Neural progenitor cell (in vitro differentiated cells): ENCODE data around the gene CDH12. TPM values are rescaled to one million over a fixed set of nuclear protein-coding genes. Genes with fewer than 3 reads are reported as not detected.

ENCODE experiments used
- DNase-seq: peaks from one replicate; pipeline ENCODE4 v3.0.0-alpha.2; 2016; ENCODE audit warnings: low spot score
- H2AFZ ChIP-seq: fragments of 200-600 bp; sonication (generic); replicated peaks from 2 replicates; pipeline ENCODE4 v1.6.1; 2016; ENCODE audit warnings: antibody characterized with exemption
- H3F3A ChIP-seq: fragments of 200-600 bp; sonication (generic); 2 replicates; pipeline ENCODE4 v1.6.1; 2016; ENCODE audit warnings: antibody characterized with exemption, low read depth
- H3K27ac ChIP-seq: fragments of 200-600 bp; sonication (generic); 2 replicates; pipeline ENCODE4 v1.5.1; 2016; ENCODE audit warnings: mild to moderate bottlenecking
- H3K27me3 ChIP-seq: fragments of 200-600 bp; sonication (generic); 2 replicates; pipeline ENCODE4 v1.6.1; 2016; ENCODE audit warnings: mild to moderate bottlenecking, moderate library complexity
- H3K36me3 ChIP-seq: fragments of 200-600 bp; sonication (generic); 2 replicates; pipeline ENCODE4 v1.5.1; 2016
- H3K4me1 ChIP-seq: fragments of 200-600 bp; sonication (generic); 2 replicates; pipeline ENCODE4 v1.6.1; 2016; ENCODE audit warnings: mixed run types
- H3K4me2 ChIP-seq: fragments of 200-600 bp; sonication (generic); 2 replicates; pipeline ENCODE4 v1.6.1; 2016
- H3K4me3 ChIP-seq: fragments of 200-600 bp; sonication (generic); 2 replicates; pipeline ENCODE4 v1.5.1; 2016
- H3K79me2 ChIP-seq: fragments of 200-600 bp; sonication (generic); 2 replicates; pipeline ENCODE4 v1.6.1; 2016; ENCODE audit warnings: low read depth
- H3K9ac ChIP-seq: fragments of 200-600 bp; sonication (generic); 2 replicates; pipeline ENCODE4 v1.6.1; 2016
- H3K9me3 ChIP-seq: fragments of 200-600 bp; sonication (generic); 2 replicates; pipeline ENCODE4 v1.5.1; 2016; ENCODE audit warnings: low read depth
- H4K20me1 ChIP-seq: fragments of 200-600 bp; sonication (generic); 2 replicates; pipeline ENCODE4 v1.6.1; 2016; ENCODE audit warnings: low read depth
- H3K27ac Mint-ChIP-seq: 3 replicates; pipeline ENCODE4 v1.8.0; 2021; ENCODE audit warnings: mixed read lengths
- H3K27me3 Mint-ChIP-seq: 2 replicates; pipeline ENCODE4 v1.8.0; 2022; ENCODE audit warnings: low read depth, mild to moderate bottlenecking, inconsistent platforms, moderate library complexity, mixed read lengths; ENCODE audit not compliant: insufficient read depth
- H3K36me3 Mint-ChIP-seq: 3 replicates; pipeline ENCODE4 v1.8.0; 2021; ENCODE audit warnings: mixed read lengths
- H3K4me1 Mint-ChIP-seq: 3 replicates; pipeline ENCODE4 v1.8.0; 2021; ENCODE audit warnings: mixed read lengths
- H3K4me3 Mint-ChIP-seq: 3 replicates; pipeline ENCODE4 v1.8.0; 2021; ENCODE audit warnings: mild to moderate bottlenecking, moderate library complexity, mixed read lengths
- H3K9me3 Mint-ChIP-seq: 3 replicates; pipeline ENCODE4 v1.8.0; 2020; ENCODE audit warnings: mixed read lengths
- EZH2 ChIP-seq: fragments of 200-600 bp; sonication (generic); IDR thresholded peaks from 2 replicates; pipeline ENCODE4 v1.6.1; 2017; ENCODE audit warnings: antibody characterized with exemption, mild to moderate bottlenecking, moderate library complexity
- EZH2phosphoT487 ChIP-seq: fragments of 200-600 bp; sonication (generic); IDR thresholded peaks from 2 replicates; pipeline ENCODE4 v1.6.1; 2017; ENCODE audit warnings: antibody characterized with exemption
- total RNA-seq: library from RNA; depleted of rRNA; stranded (reverse); fragments of >200 nt; gene quantifications from 2 replicates; pipeline ENCODE4 v1.2.3, GENCODE V29; 2015; ENCODE audit warnings: low replicate concordance
- TF ChIP-seq, protein P1 (sequence below): fragments of 200-600 bp; sonication (generic); IDR thresholded peaks from 2 replicates; pipeline ENCODE4 v1.5.1; 2017; ENCODE audit warnings: antibody characterized with exemption, mild to moderate bottlenecking

Gene CDH12
- total RNA-seq, 1 donor from 2014 or later: not detected

DNA sequence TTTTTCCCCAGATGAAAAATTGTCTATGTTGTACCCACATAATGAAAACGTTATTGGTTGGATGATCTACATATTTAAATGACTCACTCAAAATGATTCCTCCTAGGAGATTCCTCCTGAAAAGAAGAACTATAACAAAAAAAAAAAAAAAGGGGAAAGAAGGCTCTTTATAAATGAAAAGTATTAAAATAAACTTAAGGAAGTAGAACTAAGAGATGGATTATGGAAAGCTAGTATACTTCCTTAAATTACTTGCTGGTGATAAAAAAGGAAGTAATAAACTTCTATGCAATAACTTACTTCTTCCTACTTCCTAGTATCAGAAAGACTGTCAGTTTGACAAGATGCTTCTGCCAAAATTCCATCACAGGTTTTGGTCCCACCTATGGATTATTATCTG lies 1087.7 kb downstream of the CDH12 start:
- Mint-ChIP-seq H3K27ac (no peak overlapping the region), H3K9me3 (peaks cover 2% of the 10 kb centered on the region), H3K4me3 (no peak overlapping the region), H3K27me3 (peaks cover 2% of the 10 kb centered on the region), H3K4me1 (peaks cover 3% of the 10 kb centered on the region), H3K36me3 (no peaks in the 10 kb centered on the region)
- Histone ChIP-seq H3K27ac (no peak overlapping the region), H3K9ac (no peak overlapping the region), H3K4me1 (no peaks in the 10 kb centered on the region), H3K27me3 (no peaks in the 10 kb centered on the region), H4K20me1 (no peaks in the 10 kb centered on the region), H3K4me2 (no peak overlapping the region), H3K9me3 (no peaks in the 10 kb centered on the region), H3K36me3 (no peaks in the 10 kb centered on the region), H3F3A (no peaks in the 10 kb centered on the region), H2AFZ (no peak overlapping the region), H3K79me2 (no peaks in the 10 kb centered on the region), H3K4me3 (no peak overlapping the region)
- TF ChIP-seq, protein P1, sequence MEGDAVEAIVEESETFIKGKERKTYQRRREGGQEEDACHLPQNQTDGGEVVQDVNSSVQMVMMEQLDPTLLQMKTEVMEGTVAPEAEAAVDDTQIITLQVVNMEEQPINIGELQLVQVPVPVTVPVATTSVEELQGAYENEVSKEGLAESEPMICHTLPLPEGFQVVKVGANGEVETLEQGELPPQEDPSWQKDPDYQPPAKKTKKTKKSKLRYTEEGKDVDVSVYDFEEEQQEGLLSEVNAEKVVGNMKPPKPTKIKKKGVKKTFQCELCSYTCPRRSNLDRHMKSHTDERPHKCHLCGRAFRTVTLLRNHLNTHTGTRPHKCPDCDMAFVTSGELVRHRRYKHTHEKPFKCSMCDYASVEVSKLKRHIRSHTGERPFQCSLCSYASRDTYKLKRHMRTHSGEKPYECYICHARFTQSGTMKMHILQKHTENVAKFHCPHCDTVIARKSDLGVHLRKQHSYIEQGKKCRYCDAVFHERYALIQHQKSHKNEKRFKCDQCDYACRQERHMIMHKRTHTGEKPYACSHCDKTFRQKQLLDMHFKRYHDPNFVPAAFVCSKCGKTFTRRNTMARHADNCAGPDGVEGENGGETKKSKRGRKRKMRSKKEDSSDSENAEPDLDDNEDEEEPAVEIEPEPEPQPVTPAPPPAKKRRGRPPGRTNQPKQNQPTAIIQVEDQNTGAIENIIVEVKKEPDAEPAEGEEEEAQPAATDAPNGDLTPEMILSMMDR: no peak
- TF ChIP-seq EZH2phosphoT487: no peak
- TF ChIP-seq EZH2: no peak
- no peak for DNase-seq

DNA sequence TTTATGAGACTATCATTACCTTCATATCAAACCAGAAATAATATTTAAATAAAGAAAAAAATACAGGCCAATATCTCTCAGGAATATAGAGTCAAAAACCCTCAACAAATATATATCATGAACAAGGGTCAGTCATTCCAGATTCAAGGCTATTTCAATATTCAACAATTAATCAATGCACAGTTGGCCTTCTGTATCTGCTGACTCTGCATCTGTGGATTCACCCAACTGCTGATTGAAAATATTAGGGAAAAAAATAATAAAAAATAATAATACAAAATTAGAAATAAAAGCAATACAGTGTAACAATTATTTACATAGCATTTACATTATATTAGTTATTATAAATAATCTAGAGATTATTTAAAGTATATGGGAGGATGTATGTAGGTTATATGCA lies 1114.0 kb downstream of the CDH12 start:
- DNase-seq: no peak
- Histone ChIP-seq H3K4me1 (peaks cover 5% of the 10 kb centered on the region), H3F3A (no peaks in the 10 kb centered on the region), H3K4me3 (no peak overlapping the region), H3K27ac (no peak overlapping the region), H3K4me2 (no peak overlapping the region), H3K79me2 (no peaks in the 10 kb centered on the region), H3K9me3 (no peaks in the 10 kb centered on the region), H2AFZ (no peak overlapping the region), H3K9ac (no peak overlapping the region), H4K20me1 (no peaks in the 10 kb centered on the region), H3K27me3 (no peaks in the 10 kb centered on the region), H3K36me3 (no peaks in the 10 kb centered on the region)
- H3K9me3 Mint-ChIP-seq: no peaks in the 10 kb centered on the region
- H3K36me3 Mint-ChIP-seq: no peaks in the 10 kb centered on the region
- H3K27me3 Mint-ChIP-seq: no peaks in the 10 kb centered on the region
- H3K4me3 Mint-ChIP-seq: no peak overlapping the region
- H3K4me1 Mint-ChIP-seq: no peaks in the 10 kb centered on the region
- TF ChIP-seq EZH2: no peak
- no peak for TF ChIP-seq EZH2phosphoT487
- TF ChIP-seq, protein P1: no peak
- no peak overlapping the region for H3K27ac Mint-ChIP-seq

DNA sequence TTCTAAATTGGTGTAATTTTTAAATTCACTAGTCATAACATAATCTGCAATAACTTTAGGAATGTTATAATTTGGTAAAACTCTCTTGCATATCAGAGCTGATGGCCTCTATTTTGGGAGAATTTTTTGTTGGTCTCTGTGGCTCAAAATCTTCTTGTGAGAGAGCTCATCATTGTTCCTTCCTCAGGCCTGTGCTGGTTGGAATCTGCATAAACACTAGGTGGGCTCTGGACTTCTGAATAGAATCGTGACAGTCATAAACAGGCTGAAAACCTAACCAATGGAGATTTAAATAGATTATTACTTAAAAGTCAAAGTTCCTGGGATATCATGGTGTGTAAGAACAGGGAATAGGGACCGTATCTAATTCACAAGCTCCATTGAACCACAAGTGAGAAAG lies 1129.6 kb downstream of the CDH12 start:
- Histone ChIP-seq H3F3A (no peaks in the 10 kb centered on the region), H3K79me2 (no peaks in the 10 kb centered on the region), H4K20me1 (no peaks in the 10 kb centered on the region), H3K9me3 (no peaks in the 10 kb centered on the region), H3K27ac (no peak overlapping the region), H3K4me1 (no peaks in the 10 kb centered on the region), H3K36me3 (no peaks in the 10 kb centered on the region), H3K27me3 (no peaks in the 10 kb centered on the region), H3K4me3 (no peak overlapping the region), H3K9ac (no peak overlapping the region), H2AFZ (peak overlapping the region; percentile 1), H3K4me2 (no peak overlapping the region)
- Mint-ChIP-seq H3K36me3 (no peaks in the 10 kb centered on the region), H3K9me3 (peaks cover 3% of the 10 kb centered on the region), H3K27ac (peak overlapping the region; percentile 21), H3K4me1 (peaks cover 14% of the 10 kb centered on the region), H3K27me3 (peaks cover 2% of the 10 kb centered on the region), H3K4me3 (no peak overlapping the region)
- DNase-seq: no peak
- TF ChIP-seq, protein P1: no peak
- TF ChIP-seq EZH2phosphoT487 (no peak), EZH2 (no peak)
